ENCODE measurements around the gene FSTL4. TPM values are rescaled to one million over a fixed set of nuclear protein-coding genes. Genes with fewer than 3 reads are reported as not detected.
A peak's percentile ranks its signal among the peaks of the same experiment; 100 is the strongest.

The FSTL4 gene
- total RNA-seq, 4 donors from 2014 or later, result 0.41 TPM; not detected in 3

- intact Hi-C loops (cut with DNase I; ENCODE audit: low total_unique reads), result no loop called here
- no peak for DNase-seq
Measured at GRCh38 chr5:133242221-133242835, 370.0 kb downstream of the FSTL4 start.

GRCh38 chr5:133241179-133242092 is 370.9 kb downstream of the FSTL4 start:
- H3K9me3 ChIP-seq, result no peaks in the 10 kb centered on the region
- H3K27ac ChIP-seq, result peak overlapping the region in 1 of 2 donors; percentile 50
- no peaks in the 10 kb centered on the region for H3K36me3 ChIP-seq
- DNase-seq, result no peak
- no peak overlapping the region for H3K4me3 ChIP-seq
- H3K27me3 ChIP-seq, result no peaks in the 10 kb centered on the region
- H3K4me1 ChIP-seq, result no peaks in the 10 kb centered on the region
- intact Hi-C loops (cut with DNase I; ENCODE audit: low total_unique reads), result no loop called here
- TF ChIP-seq, protein P1, sequence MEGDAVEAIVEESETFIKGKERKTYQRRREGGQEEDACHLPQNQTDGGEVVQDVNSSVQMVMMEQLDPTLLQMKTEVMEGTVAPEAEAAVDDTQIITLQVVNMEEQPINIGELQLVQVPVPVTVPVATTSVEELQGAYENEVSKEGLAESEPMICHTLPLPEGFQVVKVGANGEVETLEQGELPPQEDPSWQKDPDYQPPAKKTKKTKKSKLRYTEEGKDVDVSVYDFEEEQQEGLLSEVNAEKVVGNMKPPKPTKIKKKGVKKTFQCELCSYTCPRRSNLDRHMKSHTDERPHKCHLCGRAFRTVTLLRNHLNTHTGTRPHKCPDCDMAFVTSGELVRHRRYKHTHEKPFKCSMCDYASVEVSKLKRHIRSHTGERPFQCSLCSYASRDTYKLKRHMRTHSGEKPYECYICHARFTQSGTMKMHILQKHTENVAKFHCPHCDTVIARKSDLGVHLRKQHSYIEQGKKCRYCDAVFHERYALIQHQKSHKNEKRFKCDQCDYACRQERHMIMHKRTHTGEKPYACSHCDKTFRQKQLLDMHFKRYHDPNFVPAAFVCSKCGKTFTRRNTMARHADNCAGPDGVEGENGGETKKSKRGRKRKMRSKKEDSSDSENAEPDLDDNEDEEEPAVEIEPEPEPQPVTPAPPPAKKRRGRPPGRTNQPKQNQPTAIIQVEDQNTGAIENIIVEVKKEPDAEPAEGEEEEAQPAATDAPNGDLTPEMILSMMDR (IDR thresholded peaks at IDR 0.05), result no peak
- no peak for TF ChIP-seq POLR2A (IDR thresholded peaks at IDR 0.05)

More at GRCh38 chr5:133242221-133242835, 370.0 kb downstream of the FSTL4 start:
- H3K36me3 ChIP-seq, result no peaks in the 10 kb centered on the region
- no peaks in the 10 kb centered on the region for H3K4me1 ChIP-seq
- H3K27ac ChIP-seq, result no peak overlapping the region
- no peak for TF ChIP-seq POLR2A (IDR thresholded peaks at IDR 0.05)
- TF ChIP-seq, protein P1 (IDR thresholded peaks at IDR 0.05), result no peak
- no peaks in the 10 kb centered on the region for H3K27me3 ChIP-seq
- H3K4me3 ChIP-seq, result no peak overlapping the region
- H3K9me3 ChIP-seq, result no peaks in the 10 kb centered on the region

DNA sequence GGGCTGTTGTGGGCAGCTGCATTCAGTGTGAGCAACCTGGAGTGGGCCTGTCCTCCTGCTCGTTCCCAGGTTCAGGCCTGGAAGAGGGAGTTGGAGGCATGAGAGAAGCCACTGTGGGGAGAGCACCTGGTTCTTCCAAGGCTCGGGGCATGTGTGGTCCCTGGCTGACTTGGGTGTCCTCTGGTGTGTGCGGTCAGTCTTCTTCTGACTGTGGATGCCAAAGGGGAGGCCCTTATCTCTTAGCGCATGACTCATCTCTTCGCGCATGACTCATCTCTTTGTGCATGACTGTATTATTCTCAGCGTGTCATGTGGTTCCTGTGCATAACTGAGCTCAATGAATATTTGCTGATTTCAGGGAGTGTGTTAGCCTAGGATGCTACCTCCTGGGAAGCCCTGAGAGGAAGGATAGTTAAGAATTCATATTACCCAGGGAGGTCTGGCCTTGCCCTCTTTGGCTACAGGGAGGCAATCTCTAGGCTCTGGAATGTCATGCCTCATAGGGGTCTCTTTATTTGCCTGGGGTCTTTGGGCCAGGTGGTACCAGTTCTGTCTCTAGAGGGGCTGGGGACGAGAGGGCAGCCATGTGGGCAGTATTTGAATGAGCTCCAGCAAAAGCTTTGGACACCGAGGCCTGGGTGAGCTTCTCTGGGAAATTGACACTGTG is 371.8 kb downstream of the FSTL4 start:
- Histone ChIP-seq H3K9me3 (no peaks in the 10 kb centered on the region), H3K4me1 (no peaks in the 10 kb centered on the region), H3K27me3 (no peaks in the 10 kb centered on the region), H3K36me3 (no peaks in the 10 kb centered on the region), H3K4me3 (no peak overlapping the region), H3K27ac (peak overlapping the region in 1 of 2 donors; percentile 50)
- TF ChIP-seq, protein P1 (IDR thresholded peaks at IDR 0.05), result no peak
- TF ChIP-seq POLR2A (IDR thresholded peaks at IDR 0.05), result no peak
- intact Hi-C loops (cut with DNase I; ENCODE audit: low total_unique reads), result no loop called here
- peak; percentile 51 to 63 for DNase-seq

GRCh38 chr5:133238426-133239205 is 373.7 kb downstream of the FSTL4 start:
- TF ChIP-seq, protein P1 (IDR thresholded peaks at IDR 0.05), result no peak
- no peak for TF ChIP-seq POLR2A (IDR thresholded peaks at IDR 0.05)
- DNase-seq, result no peak
- H3K4me1 ChIP-seq, result no peaks in the 10 kb centered on the region
- H3K27ac ChIP-seq, result no peak overlapping the region
- intact Hi-C loops (cut with DNase I; ENCODE audit: low total_unique reads), result no loop called here
- no peak overlapping the region for H3K4me3 ChIP-seq
- no peaks in the 10 kb centered on the region for H3K9me3 ChIP-seq
- H3K36me3 ChIP-seq, result no peaks in the 10 kb centered on the region
- no peaks in the 10 kb centered on the region for H3K27me3 ChIP-seq

Data from uterus (tissue), 4 donors.